Right ventricle myocardium inferior (tissue), 1 donor: Measurements from ENCODE around the gene FAM168A. TPM values are rescaled to one million over a fixed set of nuclear protein-coding genes. Genes with fewer than 3 reads are reported as not detected.
"Not testable (repeated sequence)": the region's sequence is repeated elsewhere in the genome, so short reads cannot be mapped to it uniquely, and the experiment has no call there.

Source experiments
- ATAC-seq: fragments of 200-7000 bp; cut with Tn5 transposase; one replicate; pipeline ENCODE4 v1.9.1; 2020; ENCODE audit warnings: mild to moderate bottlenecking, moderate library complexity
- DNase-seq: peaks from one replicate; pipeline ENCODE4 v3.0.0; 2021; ENCODE audit errors: missing footprints
- intact Hi-C: fragments of 100-400 bp; cut with DNase I; formaldehyde crosslinking; loops from one replicate; pipeline ENCODE4 v1.11.0; 2022
- total RNA-seq: library from RNA; stranded (reverse); fragmentation: NEBNext Ultra II Directional; extraction: Animal tissue kit (Norgen Biotek cat#: 25700); gene quantifications from one replicate; pipeline ENCODE4 v1.2.1, GENCODE V29; 2021
- donor health status: DM: no; HTN: yes; CAD: no; lungs with severe emphysema.

FAM168A gene
- total RNA-seq, 1 donor from 2014 or later, result 26.2 TPM

DNA sequence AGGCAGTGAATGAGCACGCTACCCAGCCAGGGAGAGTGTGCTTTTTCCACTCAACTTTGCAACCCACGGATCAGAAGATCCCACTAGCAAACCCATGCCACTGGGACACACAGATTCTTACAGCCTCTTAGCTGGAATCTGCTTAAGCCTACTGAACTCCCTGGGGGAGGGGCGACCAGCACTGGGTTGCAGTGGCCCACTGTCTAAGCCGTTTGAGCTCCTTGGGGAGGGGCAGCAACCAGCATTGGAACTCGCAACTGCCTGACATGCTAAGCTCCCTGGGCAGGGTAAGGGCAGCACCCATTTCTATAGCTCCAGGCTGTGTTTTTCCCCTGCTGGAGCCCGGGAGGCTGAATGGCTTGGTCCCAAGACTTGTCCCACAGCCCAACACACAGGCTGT, 99.6 kb downstream of the FAM168A start:
- DNase-seq (no peak), ATAC-seq (no peak)
- intact Hi-C loops, result no loop called here

DNA sequence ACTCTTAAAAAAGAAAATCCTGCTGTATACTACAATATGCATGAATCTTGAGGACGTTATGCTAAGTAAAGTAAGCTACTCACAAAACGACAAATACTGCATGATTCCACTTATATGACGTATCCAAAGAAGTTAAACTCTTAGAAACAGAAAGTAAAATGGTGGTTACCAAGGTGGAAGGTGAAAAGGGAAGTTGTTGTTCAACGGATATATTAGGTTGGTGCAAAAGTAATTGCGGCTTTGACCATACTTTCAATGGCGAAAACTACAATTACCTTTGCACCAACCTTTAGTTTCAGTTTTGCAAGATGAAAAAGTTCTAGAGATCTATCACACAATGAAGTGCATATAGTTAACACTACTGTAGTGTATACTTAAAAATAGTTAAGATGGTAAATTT, 101.8 kb downstream of the FAM168A start:
- intact Hi-C loops, result no loop called here
- DNase-seq, result no peak
- ATAC-seq, result no peak

DNA sequence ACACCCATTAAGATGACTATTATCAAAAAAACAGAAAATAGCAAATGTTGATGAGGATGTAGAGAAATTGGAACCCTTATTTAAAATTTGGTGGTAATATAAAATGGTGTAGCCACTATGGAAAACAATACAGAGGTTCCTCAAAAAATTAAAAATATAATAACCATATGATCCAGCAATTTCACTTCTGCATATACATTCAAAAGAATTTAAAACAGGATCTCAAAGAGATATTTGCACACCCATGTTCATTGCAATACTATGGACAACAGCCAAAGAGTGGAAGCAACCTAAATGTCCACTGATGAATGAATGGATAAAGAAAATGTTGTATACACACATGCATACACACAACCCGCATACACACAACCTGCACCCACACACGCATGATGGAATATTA, 102.2 kb downstream of the FAM168A start:
- ATAC-seq, result no peak
- DNase-seq, result no peak
- intact Hi-C loops, result no loop called here

DNA sequence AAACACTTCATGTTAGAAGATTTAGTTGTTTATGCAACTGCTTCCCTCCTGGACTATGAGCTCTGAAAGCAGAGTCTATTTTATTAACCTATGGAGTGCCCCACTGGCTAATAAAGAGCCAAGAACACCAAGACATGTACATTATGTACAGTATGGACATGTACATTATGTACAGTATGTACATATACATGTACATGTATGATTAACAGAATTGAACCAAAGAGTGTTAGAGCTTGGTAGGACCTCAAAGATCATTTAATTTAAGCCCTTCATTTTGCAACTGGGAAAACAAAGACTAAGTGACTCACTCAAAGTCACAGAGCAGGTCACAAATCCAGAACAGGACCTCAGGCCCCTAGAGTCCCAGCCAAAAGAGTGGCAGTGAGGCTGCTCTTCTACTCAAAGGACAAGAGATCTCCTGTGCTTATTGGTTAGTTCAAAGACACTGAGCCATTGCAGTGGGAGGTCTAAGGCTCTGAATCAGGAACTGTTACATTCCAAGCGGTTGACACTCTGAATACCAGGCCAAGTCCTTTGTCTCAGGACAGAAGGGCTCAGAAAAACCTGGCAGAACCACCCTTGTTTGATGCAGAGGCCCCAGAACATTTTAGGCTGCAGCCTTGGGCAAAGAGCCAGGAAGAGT, 103.8 kb downstream of the FAM168A start:
- intact Hi-C loops, result no loop called here
- DNase-seq (no peak), ATAC-seq (peak; percentile 65)

DNA sequence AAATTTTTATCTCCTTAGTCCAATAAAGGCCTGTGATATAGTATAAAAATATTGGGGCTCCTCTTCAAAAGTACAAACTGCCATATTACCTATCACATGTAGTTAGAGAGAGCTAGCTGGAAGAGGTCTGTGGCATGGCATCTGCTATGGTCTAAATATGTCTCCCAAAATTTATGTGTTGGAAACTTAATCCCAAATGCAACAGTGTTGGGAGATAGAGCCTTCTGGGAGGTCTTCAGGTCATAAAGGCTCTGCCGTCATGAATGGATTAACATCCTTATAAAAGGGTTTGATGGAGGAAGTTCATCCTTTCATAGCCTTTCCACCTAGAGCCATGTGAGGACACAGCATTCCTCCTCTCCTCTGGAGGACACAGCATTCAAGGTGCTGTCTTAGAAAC, 116.3 kb downstream of the FAM168A start:
- DNase-seq, result no peak
- intact Hi-C loops, result no loop called here
- no peak for ATAC-seq

DNA sequence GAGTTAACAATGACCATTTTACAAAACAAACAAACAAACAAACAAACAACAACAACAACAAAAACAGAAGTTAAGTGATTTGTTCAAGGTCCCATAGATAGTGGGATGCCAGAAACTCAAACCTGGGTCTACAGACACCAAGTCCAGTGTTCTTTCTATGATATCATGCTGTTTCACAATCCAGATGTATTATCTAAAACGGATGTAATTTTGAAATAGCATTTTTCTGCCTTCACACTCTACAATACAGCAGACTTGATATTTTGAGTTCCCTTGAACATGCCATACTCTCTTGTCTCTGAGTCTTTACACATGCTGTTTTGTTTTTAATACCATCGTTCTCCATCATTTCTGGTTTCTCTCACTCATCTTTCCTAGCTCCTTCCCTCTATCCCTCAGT, 117.2 kb downstream of the FAM168A start:
- ATAC-seq (peak; percentile 72), DNase-seq (no peak)
- intact Hi-C loops, result no loop called here

DNA sequence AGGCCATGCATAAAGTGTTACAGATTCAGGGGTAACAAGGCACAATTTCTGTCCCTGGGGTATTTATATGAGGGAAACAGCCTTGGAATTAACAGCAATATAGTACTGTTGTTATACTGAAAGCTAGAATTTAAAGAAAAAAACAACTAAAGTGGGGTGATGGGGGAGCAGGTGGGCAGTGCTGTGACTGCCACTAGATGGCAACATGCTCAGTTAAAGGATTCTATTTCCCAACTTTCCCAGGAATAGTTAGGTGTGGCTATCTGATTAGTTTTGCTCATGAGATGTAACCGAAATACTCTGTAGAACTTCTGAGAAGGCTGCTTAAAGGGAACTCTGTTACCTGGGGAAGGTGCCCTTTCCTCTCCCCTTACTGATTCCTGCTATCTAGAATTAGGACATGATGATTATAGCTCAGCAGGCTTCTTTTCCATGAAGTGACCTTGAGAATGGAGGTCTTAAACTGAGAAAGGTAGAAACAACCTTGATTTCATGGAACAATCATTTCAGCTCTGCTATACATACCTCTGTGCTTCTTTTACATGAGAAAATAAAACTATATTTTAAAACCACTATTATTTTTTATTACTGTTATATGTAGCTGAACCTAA, 119.1 kb downstream of the FAM168A start:
- intact Hi-C loops, result loop anchor here (5.0 kb wide), 1 partner anchor 118 kb away; the partner anchor contains the start of gene FAM168A
- no peak for DNase-seq
- no peak for ATAC-seq

DNA sequence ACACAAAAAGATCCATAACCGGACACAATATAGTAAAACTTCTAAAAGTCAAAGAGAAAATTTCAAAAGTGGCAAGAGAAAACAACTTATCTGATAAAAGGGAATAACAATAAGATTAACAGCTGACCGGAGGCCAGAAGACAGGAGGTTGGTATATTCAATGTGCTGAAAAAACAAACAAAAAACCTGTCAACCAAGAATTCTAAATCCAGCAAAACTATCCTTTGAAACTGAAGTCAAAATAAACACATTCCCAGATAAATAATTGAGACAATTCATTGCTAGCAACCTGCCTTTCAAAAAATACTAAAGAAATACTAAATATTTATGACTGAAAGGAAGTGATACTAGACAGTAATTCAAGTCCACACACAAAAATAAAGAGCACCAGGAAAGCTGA, 120.4 kb downstream of the FAM168A start:
- intact Hi-C loops, result loop anchor here (5.0 kb wide), 1 partner anchor 120 kb away; the partner anchor contains the start of gene FAM168A
- DNase-seq, result no peak
- ATAC-seq, result no peak

DNA sequence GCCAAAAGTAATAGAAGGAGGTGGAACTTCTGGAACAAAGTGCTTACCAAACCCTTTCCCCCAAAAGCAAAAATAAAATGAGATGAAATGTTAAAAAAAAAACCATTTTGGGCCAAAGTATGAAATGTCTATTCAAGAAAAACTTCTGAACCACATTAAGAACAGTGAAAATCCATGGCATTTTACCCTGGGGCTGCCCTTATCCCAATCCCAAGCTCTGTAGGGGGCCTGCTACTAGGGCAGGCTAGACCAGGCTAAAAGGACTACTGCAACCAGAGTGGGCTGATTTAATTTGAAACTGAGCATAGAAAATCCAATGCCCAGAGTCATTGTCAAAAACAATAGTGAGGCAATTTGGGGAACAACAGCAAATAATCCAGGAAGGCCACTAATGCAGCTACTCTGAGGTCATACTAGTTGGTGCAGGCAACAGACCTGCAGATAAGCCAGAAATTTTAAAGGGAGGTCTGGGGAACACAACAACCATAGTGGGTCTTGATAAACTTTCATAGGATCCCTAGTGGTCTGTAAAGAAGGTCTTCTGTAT, 122.3 kb downstream of the FAM168A start:
- ATAC-seq (no peak), DNase-seq (no peak)
- intact Hi-C loops, result loop anchor here (5.0 kb wide), 1 partner anchor 122 kb away; the partner anchor contains the start of gene FAM168A

DNA sequence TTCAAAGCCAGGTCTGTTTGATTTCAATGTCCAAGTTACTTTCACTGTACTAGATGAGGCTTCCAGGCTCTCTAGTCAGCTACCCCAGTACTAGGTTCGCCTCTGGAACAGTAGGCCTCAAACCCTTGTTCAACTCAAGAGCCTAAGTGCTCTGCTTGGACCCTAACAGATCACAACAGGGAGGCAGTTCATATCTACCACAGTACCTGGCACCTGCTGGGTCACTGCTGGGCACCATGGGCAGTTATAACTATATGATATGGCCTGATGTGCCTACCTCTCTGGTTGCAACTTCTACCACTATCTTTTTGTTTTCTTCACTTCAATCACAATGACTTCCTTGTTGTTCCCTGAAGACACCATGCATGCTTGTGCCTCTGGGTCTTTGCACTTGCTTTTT, 124.7 kb downstream of the FAM168A start:
- DNase-seq (no peak), ATAC-seq (no peak)
- intact Hi-C loops, result no loop called here

DNA sequence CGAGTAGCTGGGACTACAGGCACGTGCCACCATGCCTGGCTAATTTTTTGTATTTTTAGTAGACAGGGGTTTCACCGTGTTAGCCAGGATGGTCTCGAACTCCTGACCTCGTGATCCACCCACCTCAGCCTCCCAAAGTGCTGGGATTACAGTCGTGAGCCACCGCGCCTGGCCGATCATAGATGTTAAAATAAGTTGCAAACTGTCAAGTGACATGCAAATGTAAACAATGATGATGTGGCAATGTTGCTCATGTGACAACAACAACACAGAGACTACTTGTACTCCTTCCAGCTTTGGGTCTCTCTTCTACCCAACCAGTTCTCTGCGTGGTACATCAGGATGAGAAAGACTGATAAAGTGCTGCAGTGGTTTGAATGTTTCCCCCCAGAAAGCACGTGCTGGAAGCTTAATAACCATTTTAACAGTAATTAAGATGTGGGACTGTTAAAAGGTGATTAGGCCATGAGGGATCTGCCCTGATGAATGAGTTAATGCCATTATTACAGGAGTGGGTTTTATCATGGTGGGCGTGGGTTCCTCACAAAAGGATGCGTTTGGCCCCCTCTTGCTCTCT, 127.8 kb downstream of the FAM168A start:
- intact Hi-C loops, ATAC-seq, DNase-seq: not testable (repeated sequence)

DNA sequence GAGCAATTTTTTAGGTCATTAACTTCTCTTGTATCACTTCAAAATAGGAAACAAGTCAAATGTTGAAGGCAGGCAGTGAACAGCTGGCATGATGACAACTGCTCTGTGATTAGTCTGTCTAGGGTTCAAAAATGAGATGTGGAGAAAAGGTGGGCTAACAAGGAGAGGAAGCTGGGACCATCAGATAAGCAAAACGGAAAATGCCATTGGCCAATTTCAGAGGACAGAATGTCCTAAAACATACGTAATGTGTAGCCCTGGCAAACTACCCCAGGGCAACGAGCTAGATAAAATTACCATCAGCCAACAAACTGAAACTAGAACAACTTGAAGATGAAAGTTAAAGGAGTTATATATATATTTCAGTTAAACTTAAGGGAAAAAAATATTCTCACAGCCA, 128.5 kb downstream of the FAM168A start:
- ATAC-seq, result no peak
- DNase-seq, result no peak
- intact Hi-C loops, result no loop called here

DNA sequence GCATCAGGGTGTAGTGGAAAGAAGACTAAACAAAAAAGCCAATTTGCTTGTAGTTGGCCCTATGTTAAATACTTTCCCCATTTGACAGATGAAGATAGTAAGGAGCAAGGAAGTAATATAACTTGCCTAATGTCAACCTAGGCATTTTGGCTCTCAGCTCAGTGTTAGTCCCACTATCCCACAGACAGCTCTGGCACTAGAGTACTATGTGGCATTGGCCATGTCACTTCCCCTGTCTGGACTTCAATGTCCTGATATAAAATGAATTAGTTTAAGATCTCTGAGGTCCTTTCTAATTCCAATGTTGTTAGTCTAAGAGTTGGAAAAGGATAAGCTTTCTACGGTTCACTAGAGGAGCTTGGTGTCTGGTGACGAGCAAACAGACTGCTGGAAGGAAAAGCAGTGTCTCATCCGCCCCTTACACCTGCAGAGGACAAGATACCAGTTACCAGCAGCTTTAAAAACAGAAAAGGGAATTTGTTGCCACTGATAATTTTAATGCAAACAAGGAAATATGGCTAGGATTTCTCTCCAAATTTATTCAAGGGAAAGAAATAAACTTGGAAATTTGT, 129.2 kb downstream of the FAM168A start:
- DNase-seq (no peak), ATAC-seq (peak; percentile 12)
- intact Hi-C loops, result no loop called here

DNA sequence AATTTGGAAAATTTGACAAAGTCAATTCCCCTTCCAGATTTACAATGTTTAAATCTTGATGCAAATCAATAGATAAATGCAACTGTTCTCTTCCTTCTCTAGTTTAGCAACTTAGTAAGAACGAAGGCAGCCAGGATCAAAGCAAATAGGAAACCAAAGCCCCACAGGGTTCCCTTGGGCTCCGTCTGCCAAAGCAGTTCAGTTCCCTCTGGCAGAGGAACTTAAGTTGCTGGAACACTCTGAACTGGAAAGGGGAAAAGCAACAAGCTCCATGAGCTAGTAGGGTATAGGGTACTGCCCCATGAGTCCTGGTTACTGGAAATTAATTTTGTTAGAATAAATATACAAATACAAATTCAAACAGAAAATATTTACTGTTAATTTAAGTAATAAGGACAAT, 130.4 kb downstream of the FAM168A start:
- intact Hi-C loops, result no loop called here
- DNase-seq, result no peak
- peak; percentile 68 for ATAC-seq

DNA sequence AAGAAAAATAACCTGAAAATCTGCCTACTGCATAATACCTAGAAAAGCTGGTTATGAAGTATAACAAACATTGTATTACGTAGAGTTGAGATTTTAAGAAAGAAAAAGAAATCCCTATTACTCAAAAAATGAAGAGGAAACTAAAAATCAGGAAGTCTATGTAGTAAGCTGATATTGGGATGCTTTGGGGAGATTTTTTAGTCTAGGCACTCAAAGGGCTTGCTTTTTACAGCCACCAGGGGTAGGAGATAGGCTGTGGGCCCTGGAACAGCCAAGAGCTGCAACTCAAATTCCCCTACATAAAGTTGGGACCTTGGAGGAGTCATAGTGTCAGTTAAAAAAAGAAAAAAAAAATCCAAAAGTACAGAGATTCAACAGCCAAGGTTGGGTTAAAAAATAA, 131.3 kb downstream of the FAM168A start:
- intact Hi-C loops, result no loop called here
- DNase-seq (no peak), ATAC-seq (no peak)

DNA sequence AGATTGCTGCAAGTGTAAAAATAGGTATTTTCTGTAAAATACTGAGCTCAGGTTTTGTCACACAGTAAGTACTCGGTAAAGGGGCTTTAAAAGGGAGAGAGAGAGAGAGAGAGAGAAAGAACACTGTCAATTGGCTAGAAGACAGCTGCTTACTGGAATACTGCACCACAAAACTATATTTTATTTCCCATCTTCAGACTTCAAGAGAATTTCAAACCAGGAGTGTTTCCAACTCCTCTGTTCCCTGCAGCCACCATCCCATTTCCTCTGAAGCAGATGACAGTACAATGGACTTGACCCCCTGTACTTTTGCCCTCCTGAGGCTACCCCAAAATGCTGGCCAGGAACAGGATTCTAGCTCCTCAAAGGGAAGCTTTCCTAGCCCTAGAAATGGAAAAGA, 132.0 kb downstream of the FAM168A start:
- intact Hi-C loops, result no loop called here
- DNase-seq (no peak), ATAC-seq (no peak)

DNA sequence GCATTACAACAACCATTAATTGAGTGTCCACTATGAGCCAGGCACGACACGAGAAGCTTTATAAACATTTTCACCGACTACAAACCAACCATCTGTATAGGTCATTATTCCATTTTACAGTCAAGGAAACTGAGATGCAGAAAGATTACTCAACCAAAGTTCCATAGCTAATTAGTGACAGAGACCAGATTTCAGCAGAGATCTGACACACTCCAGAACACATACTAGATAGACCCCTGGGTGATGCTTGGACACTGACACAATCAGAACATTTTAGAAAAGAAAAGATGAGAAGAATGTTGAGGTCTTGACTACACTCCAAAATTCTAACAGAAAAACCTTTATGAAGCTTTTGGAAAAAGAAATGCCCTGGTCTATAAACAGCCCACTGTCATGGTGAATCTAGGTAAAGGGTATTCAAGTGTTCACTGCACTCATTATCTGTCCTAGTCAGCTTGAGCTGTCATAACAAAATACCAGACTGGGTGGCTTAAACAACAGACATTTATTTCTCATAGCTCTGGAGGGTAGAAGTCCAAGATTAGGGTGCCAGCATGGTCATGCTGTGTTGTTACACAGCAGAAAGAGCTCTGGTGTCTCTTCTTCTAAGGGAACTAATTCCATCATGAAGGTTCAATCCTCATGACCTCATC, 132.8 kb downstream of the FAM168A start:
- peak; percentile 60 for ATAC-seq
- DNase-seq, result no peak
- intact Hi-C loops, result no loop called here

DNA sequence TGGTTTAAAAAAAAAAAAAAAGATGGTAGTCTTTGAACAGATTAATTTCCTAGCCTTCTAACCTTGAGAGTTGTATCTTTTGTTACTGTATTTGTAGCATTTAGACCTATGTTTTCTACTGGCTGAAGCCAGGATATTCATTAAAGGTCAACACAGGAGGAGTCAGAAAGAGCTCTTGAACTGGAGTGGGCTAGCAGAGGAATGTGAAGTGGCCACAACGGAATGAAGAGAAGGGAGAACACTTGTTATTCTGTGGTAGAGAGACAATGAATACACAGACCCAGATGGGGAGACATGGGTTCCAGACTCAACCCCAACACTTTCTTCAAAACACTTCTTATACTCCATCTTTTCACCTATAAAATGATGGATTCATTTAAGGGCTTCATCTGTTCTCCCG, 133.6 kb downstream of the FAM168A start:
- intact Hi-C loops, result no loop called here
- DNase-seq, result no peak
- peak; percentile 57 for ATAC-seq

DNA sequence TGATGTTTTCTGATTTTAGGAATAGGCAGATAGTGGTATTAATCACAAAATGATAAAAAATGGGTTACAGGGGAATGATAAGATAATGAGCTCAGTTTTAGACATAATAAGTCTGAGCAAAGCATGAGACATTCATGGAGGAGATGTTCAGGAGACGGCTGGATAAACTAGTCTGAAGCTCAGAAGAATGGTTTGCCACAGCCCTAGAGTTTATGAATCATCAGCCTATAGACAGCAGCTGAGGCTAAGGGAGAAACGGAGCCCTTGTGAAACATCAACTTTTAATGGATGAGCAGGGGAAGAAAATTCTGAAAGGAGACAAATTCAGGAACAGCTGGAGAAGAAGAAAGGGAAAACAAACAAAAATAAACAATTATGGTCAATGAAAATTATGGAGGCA, 134.6 kb downstream of the FAM168A start:
- no peak for DNase-seq
- no peak for ATAC-seq
- intact Hi-C loops, result no loop called here
